ENCODE measurements around the gene LHFPL6. TPM values are rescaled to one million over a fixed set of nuclear protein-coding genes. Genes with fewer than 3 reads are reported as not detected.

The LHFPL6 gene
- total RNA-seq, 1 experiment from 2014 or later = 3.6 TPM

DNA sequence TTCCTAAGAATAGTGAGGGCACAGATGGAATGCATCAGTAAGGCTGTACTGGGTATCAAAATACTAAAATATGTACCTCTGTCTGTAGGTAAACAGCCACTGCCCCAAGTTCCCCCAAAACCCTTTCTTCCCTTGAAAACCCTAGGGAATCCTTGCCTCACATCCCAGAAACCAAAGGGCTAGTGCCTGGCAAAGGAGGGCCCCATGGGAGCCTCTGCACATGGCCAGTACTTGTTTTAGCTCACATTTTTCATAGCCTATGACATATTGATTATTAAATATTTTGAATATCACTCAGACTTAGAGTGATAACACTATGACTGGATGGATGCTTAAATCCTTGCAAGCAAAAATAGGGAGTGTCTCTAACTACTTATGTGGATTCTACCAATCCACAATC is 237.1 kb downstream of the LHFPL6 start:
- H3K4me1 ChIP-seq = no peaks in the 10 kb centered on the region
- Mint-ChIP-seq H3K27ac (ENCODE audit: unreplicated experiment) (no peak overlapping the region), H3K4me1 (ENCODE audit: low read depth, unreplicated experiment) (peaks cover 13% of the 10 kb centered on the region), H3K9me3 (ENCODE audit: unreplicated experiment) (no peaks in the 10 kb centered on the region), H3K36me3 (ENCODE audit: insufficient read depth, unreplicated experiment) (no peaks in the 10 kb centered on the region), H3K27me3 (ENCODE audit: insufficient read depth, unreplicated experiment) (peaks cover 4% of the 10 kb centered on the region), H3K4me3 (ENCODE audit: unreplicated experiment) (no peak overlapping the region)
- H3K36me3 ChIP-seq (ENCODE audit: control insufficient read depth, insufficient read depth, low read length) = no peaks in the 10 kb centered on the region
- H3K9me3 ChIP-seq = no peaks in the 10 kb centered on the region
- CTCF ChIA-PET = no interaction called here
- no peaks in the 10 kb centered on the region for H3K27me3 ChIP-seq (replicated peaks; ENCODE audit: control insufficient read depth, insufficient read depth, low read length)
- POLR2A ChIA-PET = no interaction called here
- no TSS peak for BruUV-seq (replicated peaks)
- no peak overlapping the region for H3K4me3 ChIP-seq (ENCODE audit: low read depth, low read length)
- TF ChIP-seq, protein P1, sequence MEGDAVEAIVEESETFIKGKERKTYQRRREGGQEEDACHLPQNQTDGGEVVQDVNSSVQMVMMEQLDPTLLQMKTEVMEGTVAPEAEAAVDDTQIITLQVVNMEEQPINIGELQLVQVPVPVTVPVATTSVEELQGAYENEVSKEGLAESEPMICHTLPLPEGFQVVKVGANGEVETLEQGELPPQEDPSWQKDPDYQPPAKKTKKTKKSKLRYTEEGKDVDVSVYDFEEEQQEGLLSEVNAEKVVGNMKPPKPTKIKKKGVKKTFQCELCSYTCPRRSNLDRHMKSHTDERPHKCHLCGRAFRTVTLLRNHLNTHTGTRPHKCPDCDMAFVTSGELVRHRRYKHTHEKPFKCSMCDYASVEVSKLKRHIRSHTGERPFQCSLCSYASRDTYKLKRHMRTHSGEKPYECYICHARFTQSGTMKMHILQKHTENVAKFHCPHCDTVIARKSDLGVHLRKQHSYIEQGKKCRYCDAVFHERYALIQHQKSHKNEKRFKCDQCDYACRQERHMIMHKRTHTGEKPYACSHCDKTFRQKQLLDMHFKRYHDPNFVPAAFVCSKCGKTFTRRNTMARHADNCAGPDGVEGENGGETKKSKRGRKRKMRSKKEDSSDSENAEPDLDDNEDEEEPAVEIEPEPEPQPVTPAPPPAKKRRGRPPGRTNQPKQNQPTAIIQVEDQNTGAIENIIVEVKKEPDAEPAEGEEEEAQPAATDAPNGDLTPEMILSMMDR (IDR thresholded peaks at IDR 0.05; ENCODE audit: insufficient read depth in 1 of 2, low read depth in 1 of 2, low read length in 1 of 2, severe bottlenecking in 1 of 2, unreplicated experiment in 1 of 2) = no peak
- intact Hi-C loops (cut with micrococcal nuclease; ENCODE audit: unreplicated experiment) = no loop called here
- DNase-seq = no peak

DNA sequence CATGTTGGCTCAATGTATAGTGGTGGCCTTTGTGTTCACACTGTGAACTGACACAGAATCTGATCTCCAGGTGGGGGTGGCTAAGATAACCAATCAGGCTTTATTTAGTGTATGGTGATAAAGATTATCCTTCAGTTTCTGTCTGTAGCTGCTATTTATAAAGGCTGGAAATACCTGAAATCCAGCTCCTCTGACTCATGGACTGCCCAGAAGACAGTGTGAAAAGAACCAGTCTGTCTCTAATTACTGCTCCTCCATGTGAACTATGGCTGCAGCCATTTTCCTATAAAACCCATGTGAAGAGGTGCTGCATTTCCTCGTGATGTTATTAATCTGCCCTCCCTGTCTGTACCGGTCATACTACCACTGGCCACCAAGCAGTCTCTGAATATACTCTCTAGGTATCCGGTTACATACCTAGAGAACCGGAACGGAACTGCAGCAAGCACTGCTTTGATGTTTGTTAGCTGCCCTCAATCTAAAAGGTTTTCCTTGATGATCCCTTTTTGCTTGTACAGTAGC is 238.0 kb downstream of the LHFPL6 start:
- peak overlapping the region; percentile 10 for H3K4me3 Mint-ChIP-seq (ENCODE audit: unreplicated experiment)
- H3K36me3 Mint-ChIP-seq (ENCODE audit: insufficient read depth, unreplicated experiment) = no peaks in the 10 kb centered on the region
- H3K4me1 Mint-ChIP-seq (ENCODE audit: low read depth, unreplicated experiment) = peaks cover 13% of the 10 kb centered on the region
- H3K36me3 ChIP-seq (ENCODE audit: control insufficient read depth, insufficient read depth, low read length) = no peaks in the 10 kb centered on the region
- no peaks in the 10 kb centered on the region for H3K4me1 ChIP-seq
- intact Hi-C loops (cut with micrococcal nuclease; ENCODE audit: unreplicated experiment) = no loop called here
- H3K27me3 ChIP-seq (replicated peaks; ENCODE audit: control insufficient read depth, insufficient read depth, low read length) = no peaks in the 10 kb centered on the region
- H3K9me3 ChIP-seq = no peaks in the 10 kb centered on the region
- no peak overlapping the region for H3K4me3 ChIP-seq (ENCODE audit: low read depth, low read length)
- POLR2A ChIA-PET = no interaction called here
- peak in 1 of 2 experiments; percentile 30 for DNase-seq
- no TSS peak for BruUV-seq (replicated peaks)
- no peaks in the 10 kb centered on the region for H3K9me3 Mint-ChIP-seq (ENCODE audit: unreplicated experiment)
- CTCF ChIA-PET = no interaction called here
- TF ChIP-seq, protein P1 (IDR thresholded peaks at IDR 0.05; ENCODE audit: insufficient read depth in 1 of 2, low read depth in 1 of 2, low read length in 1 of 2, severe bottlenecking in 1 of 2, unreplicated experiment in 1 of 2) = no peak
- H3K27me3 Mint-ChIP-seq (ENCODE audit: insufficient read depth, unreplicated experiment) = peaks cover 5% of the 10 kb centered on the region
- H3K27ac Mint-ChIP-seq (ENCODE audit: unreplicated experiment) = no peak overlapping the region

DNA sequence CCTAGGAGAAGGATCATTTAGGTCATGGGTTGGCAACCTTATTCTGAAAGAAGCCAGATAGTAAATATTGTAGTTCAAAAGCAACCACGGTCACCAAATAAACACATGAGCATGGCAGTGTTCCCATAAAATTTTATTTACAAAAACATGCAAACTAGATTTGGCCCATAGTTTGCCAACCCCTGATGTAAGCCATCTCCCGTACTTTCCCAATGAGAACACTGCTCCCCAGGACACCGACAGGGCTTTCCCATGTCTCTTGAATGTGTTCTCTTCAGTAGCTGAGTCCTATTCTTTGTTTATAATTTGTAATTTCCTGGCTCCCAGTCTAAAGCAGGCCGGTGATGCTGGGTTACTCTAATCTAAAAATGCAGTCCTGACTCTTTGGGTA is 239.6 kb downstream of the LHFPL6 start:
- TF ChIP-seq, protein P1 (IDR thresholded peaks at IDR 0.05; ENCODE audit: insufficient read depth in 1 of 2, low read depth in 1 of 2, low read length in 1 of 2, severe bottlenecking in 1 of 2, unreplicated experiment in 1 of 2) = no peak
- Histone ChIP-seq H3K27me3 (replicated peaks; ENCODE audit: control insufficient read depth, insufficient read depth, low read length) (no peaks in the 10 kb centered on the region), H3K36me3 (ENCODE audit: control insufficient read depth, insufficient read depth, low read length) (no peaks in the 10 kb centered on the region), H3K4me1 (no peaks in the 10 kb centered on the region), H3K4me3 (ENCODE audit: low read depth, low read length) (no peak overlapping the region), H3K9me3 (no peaks in the 10 kb centered on the region)
- DNase-seq = no peak
- no peak overlapping the region for H3K4me3 Mint-ChIP-seq (ENCODE audit: unreplicated experiment)
- peaks cover 5% of the 10 kb centered on the region for H3K27me3 Mint-ChIP-seq (ENCODE audit: insufficient read depth, unreplicated experiment)
- intact Hi-C loops (cut with micrococcal nuclease; ENCODE audit: unreplicated experiment) = no loop called here
- no peaks in the 10 kb centered on the region for H3K36me3 Mint-ChIP-seq (ENCODE audit: insufficient read depth, unreplicated experiment)
- H3K27ac Mint-ChIP-seq (ENCODE audit: unreplicated experiment) = no peak overlapping the region
- BruUV-seq (replicated peaks) = no TSS peak
- CTCF ChIA-PET = no interaction called here
- H3K9me3 Mint-ChIP-seq (ENCODE audit: unreplicated experiment) = no peaks in the 10 kb centered on the region
- H3K4me1 Mint-ChIP-seq (ENCODE audit: low read depth, unreplicated experiment) = peaks cover 13% of the 10 kb centered on the region
- POLR2A ChIA-PET = no interaction called here
